ENCODE data around the gene GPR34. TPM values are rescaled to one million over a fixed set of nuclear protein-coding genes. Genes with fewer than 3 reads are reported as not detected.

Gene GPR34
- total and polyA plus RNA-seq, 2 of the 4 experiments (the other 2 are of a cell fraction), result not detected

DNA sequence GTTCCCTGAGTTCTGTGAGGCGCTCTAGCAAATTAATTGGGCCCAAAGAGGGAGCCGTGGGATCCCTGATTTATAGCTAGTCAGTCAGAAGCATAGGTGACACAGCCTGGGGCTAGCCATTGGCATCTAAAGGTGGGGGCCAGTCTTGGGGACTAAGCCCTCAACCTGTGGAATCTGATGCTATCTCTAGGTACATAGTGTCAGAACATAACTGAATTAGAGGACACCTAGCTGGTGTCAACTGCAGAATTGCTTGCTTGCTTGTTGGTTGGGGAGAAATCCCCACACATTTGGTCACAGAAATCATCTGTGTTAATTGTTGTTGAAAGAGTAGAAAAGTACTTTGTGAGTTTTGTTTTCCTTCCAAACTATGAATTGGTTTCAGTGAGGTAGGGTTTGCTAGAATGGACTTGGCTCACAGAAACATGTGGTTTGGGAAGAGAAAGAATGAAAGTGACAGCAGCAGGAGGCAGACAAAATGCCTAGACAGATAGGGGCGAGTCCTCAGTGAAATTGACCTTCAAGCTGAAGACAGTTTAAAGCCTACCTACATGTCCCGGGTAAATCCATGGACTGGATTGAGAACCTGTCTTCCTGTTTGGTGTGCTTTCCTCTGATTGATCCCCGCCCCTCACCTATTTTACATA lies 22.4 kb downstream of the GPR34 start:
- H4K8ac ChIP-seq (ENCODE audit: low read depth in 2 of 2, low read length in 2 of 2), result no peak overlapping the region
- H3K14ac ChIP-seq (replicated peaks; ENCODE audit: low read depth, low read length), result no peak overlapping the region
- H3K9me1 ChIP-seq (ENCODE audit: insufficient read depth, low read length), result no peaks in the 10 kb centered on the region
- no peak overlapping the region for H2AK9ac ChIP-seq (replicated peaks; ENCODE audit: low read depth, low read length, poor library complexity)
- no peaks in the 10 kb centered on the region for H3K79me1 ChIP-seq (ENCODE audit: low read depth in 1 of 2, low read length in 2 of 2)
- no peak overlapping the region for H3K9ac ChIP-seq (ENCODE audit: low read depth, low read length)
- no peak overlapping the region for H3K4ac ChIP-seq (ENCODE audit: low read depth, low read length)
- WGBS, 2 experiments (ENCODE audit: extremely low coverage in 2 of 2, insufficient read length in 1 of 2), result 61% methylated on average over 2 of the region's 5 CpGs; no CpG with 5 or more reads in 1 of the 2 experiments
- dilution Hi-C loops (cut with HindIII; ENCODE audit: low sequenced_read_pairs, unreplicated experiment) (no loop called here), intact Hi-C loops (cut with micrococcal nuclease) (no loop called here), in situ Hi-C loops (cut with MboI; ENCODE audit: low sequenced_read_pairs) (no loop called here)
- H3K36me3 ChIP-seq (ENCODE audit: control insufficient read depth, insufficient read depth, low read length), result no peaks in the 10 kb centered on the region
- H2AFZ ChIP-seq (replicated peaks; ENCODE audit: low read length, poor library complexity), result no peak overlapping the region
- no peak overlapping the region for H3K56ac ChIP-seq (ENCODE audit: extremely low read depth, insufficient read depth, low read length)
- H3K27me3 ChIP-seq (ENCODE audit: control insufficient read depth, insufficient read depth, low read length), result peaks cover 2% of the 10 kb centered on the region; the same call in 1 of the 2 replicates
- no peaks in the 10 kb centered on the region for H3K4me1 ChIP-seq (ENCODE audit: control insufficient read depth, insufficient read depth, low read length)
- no peak overlapping the region for H3K4me2 ChIP-seq (ENCODE audit: low read depth, low read length)
- BruUV-seq (replicated peaks), result no TSS peak
- DNase-seq, result no peak
- H4K5ac ChIP-seq (ENCODE audit: low read depth, low read length), result no peak overlapping the region
- no peak overlapping the region for H4K91ac ChIP-seq (ENCODE audit: insufficient read depth, low read depth, low read length)
- no peak overlapping the region for H2BK15ac ChIP-seq (ENCODE audit: low read depth, low read length)
- H2BK5ac ChIP-seq (ENCODE audit: low read depth, low read length, poor library complexity, severe bottlenecking), result no peak overlapping the region
- no peak for TF ChIP-seq MXI1 (IDR thresholded peaks at IDR 0.05; ENCODE audit: borderline replicate concordance, low read depth, low read length)
- TF ChIP-seq CHD1 (IDR thresholded peaks at IDR 0.05; ENCODE audit: low read depth, low read length), result no peak
- TF ChIP-seq MAFK (IDR thresholded peaks at IDR 0.05; ENCODE audit: low read depth, low read length), result no peak
- no peak for TF ChIP-seq USF2 (IDR thresholded peaks at IDR 0.05; ENCODE audit: low read depth, low read length)
- no peak for TF ChIP-seq POLR2A (IDR thresholded peaks at IDR 0.05; ENCODE audit: low read depth, low read length)
- no peak for TF ChIP-seq BHLHE40 (IDR thresholded peaks at IDR 0.05; ENCODE audit: low read depth, low read length)
- no peak for TF ChIP-seq CEBPB (IDR thresholded peaks at IDR 0.05; ENCODE audit: low read depth, low read length)
- TF ChIP-seq MAZ (IDR thresholded peaks at IDR 0.05; ENCODE audit: borderline replicate concordance, low read depth, low read length), result no peak
- no peak for TF ChIP-seq FOS (IDR thresholded peaks at IDR 0.05; ENCODE audit: low read depth, low read length)
- TF ChIP-seq NFE2L2 (IDR thresholded peaks at IDR 0.05; ENCODE audit: low read depth, low read length), result no peak
- TF ChIP-seq, protein P1, sequence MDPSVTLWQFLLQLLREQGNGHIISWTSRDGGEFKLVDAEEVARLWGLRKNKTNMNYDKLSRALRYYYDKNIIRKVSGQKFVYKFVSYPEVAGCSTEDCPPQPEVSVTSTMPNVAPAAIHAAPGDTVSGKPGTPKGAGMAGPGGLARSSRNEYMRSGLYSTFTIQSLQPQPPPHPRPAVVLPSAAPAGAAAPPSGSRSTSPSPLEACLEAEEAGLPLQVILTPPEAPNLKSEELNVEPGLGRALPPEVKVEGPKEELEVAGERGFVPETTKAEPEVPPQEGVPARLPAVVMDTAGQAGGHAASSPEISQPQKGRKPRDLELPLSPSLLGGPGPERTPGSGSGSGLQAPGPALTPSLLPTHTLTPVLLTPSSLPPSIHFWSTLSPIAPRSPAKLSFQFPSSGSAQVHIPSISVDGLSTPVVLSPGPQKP (IDR thresholded peaks at IDR 0.05; ENCODE audit: borderline replicate concordance, low read depth, low read length), result no peak
- TF ChIP-seq RFX5 (IDR thresholded peaks at IDR 0.05; ENCODE audit: low read depth, low read length), result no peak
- no peak for TF ChIP-seq RAD21 (IDR thresholded peaks at IDR 0.05; ENCODE audit: low read length)
- TF ChIP-seq SMC3 (IDR thresholded peaks at IDR 0.05; ENCODE audit: low read depth, low read length), result no peak
- TF ChIP-seq RCOR1 (IDR thresholded peaks at IDR 0.05; ENCODE audit: insufficient replicate concordance, low read length), result no peak
- TF ChIP-seq, protein P2, sequence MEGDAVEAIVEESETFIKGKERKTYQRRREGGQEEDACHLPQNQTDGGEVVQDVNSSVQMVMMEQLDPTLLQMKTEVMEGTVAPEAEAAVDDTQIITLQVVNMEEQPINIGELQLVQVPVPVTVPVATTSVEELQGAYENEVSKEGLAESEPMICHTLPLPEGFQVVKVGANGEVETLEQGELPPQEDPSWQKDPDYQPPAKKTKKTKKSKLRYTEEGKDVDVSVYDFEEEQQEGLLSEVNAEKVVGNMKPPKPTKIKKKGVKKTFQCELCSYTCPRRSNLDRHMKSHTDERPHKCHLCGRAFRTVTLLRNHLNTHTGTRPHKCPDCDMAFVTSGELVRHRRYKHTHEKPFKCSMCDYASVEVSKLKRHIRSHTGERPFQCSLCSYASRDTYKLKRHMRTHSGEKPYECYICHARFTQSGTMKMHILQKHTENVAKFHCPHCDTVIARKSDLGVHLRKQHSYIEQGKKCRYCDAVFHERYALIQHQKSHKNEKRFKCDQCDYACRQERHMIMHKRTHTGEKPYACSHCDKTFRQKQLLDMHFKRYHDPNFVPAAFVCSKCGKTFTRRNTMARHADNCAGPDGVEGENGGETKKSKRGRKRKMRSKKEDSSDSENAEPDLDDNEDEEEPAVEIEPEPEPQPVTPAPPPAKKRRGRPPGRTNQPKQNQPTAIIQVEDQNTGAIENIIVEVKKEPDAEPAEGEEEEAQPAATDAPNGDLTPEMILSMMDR (conservative IDR thresholded peaks at IDR 0.05; ENCODE audit: low read depth, low read length), result no peak
- H3K18ac ChIP-seq (ENCODE audit: low read depth, low read length), result no peak overlapping the region
- no peak overlapping the region for H3K4me3 ChIP-seq (ENCODE audit: insufficient read depth, low read depth, low read length)
- no peak for ATAC-seq (ENCODE audit: low read depth)
- no peaks in the 10 kb centered on the region for H4K20me1 ChIP-seq (ENCODE audit: insufficient read depth, low read length)
- H3K27ac ChIP-seq (ENCODE audit: insufficient read depth, low read length), result no peak overlapping the region
- no peak overlapping the region for H2AK5ac ChIP-seq (ENCODE audit: low read depth, low read length)
- no peak overlapping the region for H2BK20ac ChIP-seq (ENCODE audit: low read depth, low read length)
- POLR2A ChIA-PET (ENCODE audit: unreplicated experiment), result no interaction called here
- no peak overlapping the region for H2BK120ac ChIP-seq (ENCODE audit: low read depth, low read length)
- H3K9me3 ChIP-seq (ENCODE audit: control insufficient read depth, insufficient read depth, low read length), result no peaks in the 10 kb centered on the region
- CTCF ChIA-PET, result no interaction called here
- no peak overlapping the region for H3K23ac ChIP-seq (ENCODE audit: low read depth, low read length)
